GM20431 (cell line): ENCODE measurements around the gene SMARCAD1.

ENCODE experiments used
- in situ Hi-C: fragments of 300-500 bp; cut with MseI, MboI; formaldehyde crosslinking; loops from one replicate; pipeline ENCODE4 v1.15.0; 2020; ENCODE audit warnings: low sequenced_read_pairs; ENCODE audit not compliant: unreplicated experiment

SMARCAD1 gene

DNA sequence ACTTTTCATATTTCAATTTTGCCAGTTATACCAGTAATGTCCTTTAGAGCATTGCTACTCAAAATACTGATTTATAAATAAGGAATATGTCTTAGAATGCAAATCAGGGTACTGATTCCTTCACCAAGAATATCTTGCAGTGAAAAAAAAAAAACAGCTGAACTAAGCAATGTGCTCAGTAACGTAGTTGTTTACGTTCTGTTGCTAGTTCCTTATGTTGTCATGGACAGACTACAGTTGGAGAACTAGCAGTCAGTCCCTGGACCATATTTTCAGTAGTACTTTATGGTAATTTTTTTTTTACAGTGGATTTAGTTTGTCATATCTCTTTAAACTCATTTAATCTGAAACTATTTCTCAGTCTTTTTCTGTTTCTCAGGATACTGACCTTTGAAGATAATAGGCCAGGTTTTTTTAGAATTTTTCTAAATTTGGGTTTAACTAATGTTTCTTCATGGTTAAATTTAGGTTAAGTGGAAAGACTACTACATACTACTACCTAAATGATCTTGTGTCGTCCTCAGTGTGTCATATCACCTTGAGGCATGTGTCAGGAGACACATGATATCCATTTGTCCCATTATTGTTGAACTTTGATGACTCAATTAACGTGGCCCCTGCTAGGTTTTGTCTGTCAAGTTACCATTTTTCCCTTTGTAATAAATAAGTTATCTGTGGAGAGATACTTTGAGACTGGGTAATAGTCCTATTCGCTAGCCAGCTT is 21.0 kb downstream of the SMARCAD1 start:
- in situ Hi-C loops: no loop called here

DNA sequence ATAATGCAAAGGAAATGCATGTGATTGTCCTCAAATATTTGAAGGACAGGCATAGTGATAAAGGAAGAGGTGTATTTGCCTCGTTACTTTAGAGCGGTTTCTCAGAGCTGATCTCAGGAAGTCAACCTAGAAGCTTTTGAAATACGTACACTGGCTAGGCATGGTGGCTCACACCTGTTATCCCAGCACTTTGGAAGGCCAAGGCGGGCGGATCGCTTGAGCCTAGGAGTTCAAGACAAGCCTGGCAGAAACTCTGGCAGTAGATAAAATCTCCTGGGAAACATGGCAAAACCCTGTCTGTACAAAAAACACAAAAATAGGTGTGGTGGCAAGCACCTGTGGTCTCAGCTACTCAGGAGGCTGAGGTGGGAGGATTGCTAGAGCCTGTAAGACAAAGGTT is 24.9 kb downstream of the SMARCAD1 start:
- in situ Hi-C loops: no loop called here

DNA sequence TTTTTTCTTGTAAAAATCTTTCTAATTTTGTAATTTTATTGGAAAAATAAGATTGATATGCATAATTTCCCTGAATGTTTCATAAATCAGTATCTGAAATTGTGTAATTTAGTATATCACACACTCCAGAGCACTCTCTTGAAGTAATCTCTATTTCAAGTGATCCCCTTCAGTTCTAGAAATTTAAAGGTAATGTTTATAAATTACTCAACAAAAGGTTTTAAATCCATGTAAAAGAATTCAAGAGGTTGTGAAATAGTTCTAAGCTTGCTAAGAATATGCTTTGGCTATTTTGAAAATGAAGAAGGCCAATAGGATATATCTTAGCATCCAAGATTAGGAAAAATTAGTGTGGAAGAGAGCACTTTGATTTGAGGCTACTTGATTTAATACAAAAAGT is 28.2 kb downstream of the SMARCAD1 start:
- in situ Hi-C loops: no loop called here

DNA sequence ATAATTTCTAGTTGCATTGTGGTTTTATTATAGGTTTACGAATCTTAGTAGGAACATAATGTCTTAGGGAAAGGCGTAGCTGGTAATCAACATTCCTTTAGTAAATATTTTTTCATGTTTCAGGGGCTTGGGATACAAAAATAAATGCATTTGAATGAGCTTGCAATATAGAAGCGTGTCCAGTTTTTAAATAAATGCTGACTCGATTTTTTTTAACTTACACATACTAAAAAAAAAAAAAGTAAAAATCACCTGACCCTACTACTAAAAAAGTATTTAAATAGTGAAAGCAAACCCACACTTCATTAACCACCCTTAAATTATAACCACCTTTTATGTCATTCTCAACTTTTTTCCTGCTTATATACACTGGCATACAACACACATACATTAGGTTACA is 29.6 kb downstream of the SMARCAD1 start:
- in situ Hi-C loops: no loop called here

DNA sequence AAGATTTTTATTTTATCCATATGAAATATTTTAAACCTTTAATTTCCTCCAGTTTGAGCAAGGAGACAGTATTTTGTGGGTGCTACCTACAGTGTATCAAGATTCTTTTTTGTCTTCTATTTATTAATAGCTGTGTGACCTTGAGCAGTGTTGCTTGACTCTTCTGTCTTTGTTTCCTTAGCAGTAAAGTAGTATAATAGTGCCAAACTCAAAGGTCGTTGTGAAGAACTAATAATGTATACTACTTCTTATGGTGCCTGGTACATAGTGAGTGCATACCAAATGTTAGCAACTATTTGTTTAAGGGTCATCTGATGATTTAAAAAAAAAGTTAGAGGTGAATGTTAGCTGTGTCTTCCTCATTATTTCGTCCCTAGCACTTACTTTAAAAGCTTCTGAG is 30.5 kb downstream of the SMARCAD1 start:
- in situ Hi-C loops: no loop called here

DNA sequence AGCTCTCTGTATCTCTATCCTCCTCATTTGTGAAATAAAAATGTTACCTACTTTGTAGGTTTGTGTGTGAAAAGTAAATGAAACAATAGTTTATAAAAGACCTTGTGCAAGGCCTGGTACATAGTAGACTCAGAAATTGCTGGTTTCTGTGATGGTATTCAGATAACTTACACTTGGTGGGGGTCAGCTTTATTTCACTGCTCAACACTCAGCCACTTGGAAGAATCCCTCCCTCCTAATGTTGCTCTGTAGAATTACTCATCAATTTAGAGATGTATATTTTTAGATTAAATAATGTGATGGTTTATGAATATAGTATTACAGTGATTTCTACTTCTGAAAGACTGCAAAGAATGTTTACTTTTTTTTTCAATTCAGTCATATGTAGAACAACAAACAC is 32.7 kb downstream of the SMARCAD1 start:
- in situ Hi-C loops: no loop called here

DNA sequence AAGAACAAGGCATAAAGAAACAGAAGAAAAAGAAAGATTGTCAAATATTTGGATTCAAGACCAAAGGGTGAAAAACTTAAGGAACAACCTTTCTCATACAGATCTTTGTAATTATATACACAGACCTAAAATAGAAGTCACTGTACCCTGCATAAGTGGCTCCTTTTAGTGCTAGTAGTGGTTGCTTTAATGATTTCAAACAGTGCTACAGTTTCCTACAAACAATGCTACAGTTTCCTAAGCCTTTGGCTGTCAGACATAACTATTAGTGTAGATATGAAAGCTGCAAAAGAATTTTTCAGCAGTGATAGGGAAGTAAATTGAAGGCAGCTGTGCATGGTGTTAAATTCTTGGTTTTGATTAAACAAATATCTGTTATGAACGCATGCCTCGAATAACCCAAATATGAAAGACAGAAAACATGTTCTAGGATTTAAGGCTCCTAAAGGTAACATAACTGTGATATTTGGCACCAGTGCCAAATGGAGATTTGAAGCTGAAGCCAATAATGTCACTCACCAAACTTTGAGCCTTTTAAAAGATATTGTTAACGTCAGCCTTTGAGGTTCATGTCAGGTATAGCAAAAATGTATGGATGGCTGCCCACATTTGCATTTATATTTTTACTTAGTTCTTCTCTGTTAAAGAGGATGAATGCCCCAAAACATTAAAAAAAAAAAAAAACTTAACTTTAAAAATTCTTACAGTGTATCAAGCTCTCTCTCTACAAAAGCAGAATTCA is 36.6 kb downstream of the SMARCAD1 start:
- in situ Hi-C loops: no loop called here

DNA sequence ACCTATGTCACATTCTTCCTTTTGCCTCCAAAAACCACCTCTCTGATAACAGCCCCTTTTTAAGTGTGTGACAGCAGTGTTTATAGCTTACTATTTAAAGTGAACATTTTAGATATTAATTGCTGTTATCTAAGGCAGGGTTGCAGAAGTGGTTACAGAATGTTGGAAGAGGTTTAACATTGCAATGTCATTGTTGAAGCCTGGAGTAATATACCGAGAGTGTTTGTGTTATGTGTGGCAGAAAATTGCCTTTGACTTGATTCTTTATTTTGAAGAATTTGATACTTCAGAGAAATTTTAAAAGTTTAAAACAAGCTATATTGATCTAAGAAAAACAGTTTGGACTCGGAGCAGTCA is 37.1 kb downstream of the SMARCAD1 start:
- in situ Hi-C loops: no loop called here

DNA sequence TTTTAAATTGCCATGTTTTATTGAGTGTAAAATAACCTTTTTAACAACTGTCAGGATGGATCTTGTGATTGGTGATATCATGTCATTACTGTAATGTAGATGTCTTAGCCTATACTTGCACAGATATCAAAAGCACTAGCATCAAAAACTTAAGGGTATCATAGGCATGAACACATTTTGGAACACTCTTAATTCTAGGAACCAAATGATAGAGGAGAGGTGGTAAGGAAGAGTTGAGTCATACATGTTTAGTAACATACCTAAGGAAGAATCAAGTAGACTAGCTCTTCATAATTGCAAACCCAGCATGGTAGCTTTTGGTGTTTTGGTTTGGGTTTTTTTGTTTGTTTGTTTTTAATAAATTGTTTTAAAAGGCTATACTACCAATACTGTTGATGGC is 43.4 kb downstream of the SMARCAD1 start:
- in situ Hi-C loops: no loop called here

DNA sequence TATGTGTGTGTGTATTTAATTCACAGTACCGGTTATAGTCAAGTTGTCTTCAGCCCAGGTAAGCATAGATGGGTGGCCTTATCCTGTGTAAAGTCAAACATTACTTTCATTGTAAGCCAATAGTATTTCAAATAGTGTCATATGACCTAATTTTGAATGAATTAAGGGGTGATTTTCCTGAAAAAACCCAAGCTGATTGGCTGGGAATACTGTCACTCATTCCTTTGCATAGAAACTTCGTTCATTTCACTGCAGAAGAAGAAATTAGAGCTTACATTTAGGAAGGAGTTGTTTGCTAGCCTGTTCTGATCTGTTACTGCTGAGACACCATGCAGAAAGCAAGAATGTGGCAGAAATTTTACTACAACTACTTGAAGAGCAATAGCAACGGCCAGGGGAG is 45.4 kb downstream of the SMARCAD1 start:
- in situ Hi-C loops: no loop called here

DNA sequence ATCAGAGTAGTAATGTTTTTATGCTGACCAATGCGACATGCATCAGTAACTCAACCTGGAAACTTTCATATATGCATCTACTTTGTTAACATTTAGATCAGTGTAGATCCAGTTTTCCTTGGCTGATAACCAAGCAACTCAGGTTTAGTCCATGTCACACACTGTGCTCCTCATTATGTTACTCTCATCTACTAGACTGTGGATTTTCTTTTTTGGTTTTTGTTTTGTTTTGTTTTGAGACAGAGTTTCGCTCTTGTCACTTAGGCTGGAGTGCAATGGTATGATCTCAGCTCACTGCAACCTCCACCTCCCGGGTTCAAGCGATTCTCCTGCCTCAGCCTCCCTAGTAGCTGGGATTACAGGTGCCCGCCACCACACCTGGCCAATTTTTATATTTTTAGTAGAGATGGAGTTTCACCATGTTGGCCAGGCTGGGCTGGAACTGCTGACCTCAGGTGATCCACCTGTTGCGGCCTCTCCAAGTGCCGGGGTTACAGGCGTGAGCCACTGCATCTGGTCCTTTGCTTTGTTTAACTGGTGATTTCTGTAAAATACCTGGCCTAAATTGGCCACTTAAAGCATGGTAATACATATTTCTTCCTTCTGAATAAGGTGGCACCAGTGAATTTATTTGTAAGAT is 48.6 kb downstream of the SMARCAD1 start:
- in situ Hi-C loops: no loop called here

DNA sequence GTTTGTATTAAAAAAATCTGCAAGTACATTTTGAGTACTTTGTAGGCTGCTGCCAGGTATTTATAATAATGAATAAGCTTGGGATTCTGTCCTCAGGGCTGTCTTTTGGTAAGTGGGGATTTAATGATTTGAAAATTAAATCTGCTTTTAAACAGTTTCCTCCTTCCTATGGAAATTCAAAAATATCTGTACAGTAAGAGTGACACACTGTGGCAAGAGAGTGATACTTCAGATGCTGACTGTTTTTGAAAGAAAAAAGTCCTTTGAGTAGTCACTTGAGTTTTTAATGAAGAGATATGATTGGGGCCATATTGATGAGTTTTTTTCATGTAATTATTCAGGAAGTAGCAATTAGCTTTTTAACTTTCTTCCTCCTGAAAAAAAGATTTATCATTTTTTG is 49.2 kb downstream of the SMARCAD1 start:
- in situ Hi-C loops: no loop called here

DNA sequence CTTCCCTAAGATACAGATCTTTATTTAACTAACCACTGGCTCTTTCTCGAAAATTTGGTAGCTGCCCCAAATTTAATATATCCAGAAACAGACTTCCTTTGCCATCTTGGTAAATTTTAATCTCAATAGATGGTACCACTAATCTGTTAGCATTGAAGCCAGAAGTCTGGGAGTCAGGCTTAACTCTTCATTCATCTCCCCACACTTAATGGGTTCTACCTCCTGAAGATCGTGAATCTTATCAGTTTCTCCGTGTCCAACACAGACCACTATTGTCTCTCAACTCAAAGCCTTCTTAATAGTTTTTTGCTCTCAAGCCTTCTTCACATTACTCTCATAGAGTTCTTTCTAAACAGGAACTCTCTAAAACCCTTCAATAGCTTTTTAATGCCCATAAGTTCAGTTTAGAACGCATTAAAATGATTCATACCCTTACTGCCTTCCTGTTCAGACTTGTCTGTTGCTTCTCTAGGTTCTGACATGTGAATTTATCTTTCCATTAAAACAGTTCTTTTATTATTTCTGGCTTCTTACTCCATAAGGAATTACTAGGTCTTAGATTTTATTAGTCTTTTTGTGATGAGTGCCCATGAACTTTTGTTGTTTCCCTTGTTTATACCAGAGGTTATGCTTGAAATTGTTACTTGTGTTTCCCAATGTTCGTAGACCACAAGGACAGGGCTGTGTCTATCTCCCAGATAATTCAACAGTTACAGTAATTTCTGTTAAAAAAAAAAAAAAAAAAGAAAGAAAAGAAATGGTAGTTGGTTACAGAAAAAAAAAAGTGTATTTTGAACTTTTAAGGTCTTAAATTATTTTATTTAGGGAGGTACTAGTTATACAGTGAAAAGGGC is 54.7 kb downstream of the SMARCAD1 start:
- in situ Hi-C loops: no loop called here

DNA sequence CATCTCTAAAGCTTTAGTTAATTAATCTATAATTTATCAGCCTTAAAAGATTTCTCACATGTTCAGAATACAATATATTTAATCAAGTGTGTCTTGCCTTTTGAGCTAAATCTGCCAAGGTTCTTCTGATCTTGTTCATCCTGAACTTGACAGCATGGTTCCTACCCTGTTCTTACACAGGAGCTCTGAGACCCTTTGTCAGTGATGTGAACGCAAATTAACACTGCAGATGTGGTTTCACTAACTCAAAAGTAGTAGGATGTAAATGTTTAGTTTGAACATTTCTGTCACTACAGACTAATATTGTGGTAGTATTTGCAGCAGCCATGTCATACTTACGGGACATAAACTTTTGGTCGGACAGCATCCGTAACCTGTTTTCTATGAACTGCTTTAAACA is 59.4 kb downstream of the SMARCAD1 start:
- in situ Hi-C loops: no loop called here

DNA sequence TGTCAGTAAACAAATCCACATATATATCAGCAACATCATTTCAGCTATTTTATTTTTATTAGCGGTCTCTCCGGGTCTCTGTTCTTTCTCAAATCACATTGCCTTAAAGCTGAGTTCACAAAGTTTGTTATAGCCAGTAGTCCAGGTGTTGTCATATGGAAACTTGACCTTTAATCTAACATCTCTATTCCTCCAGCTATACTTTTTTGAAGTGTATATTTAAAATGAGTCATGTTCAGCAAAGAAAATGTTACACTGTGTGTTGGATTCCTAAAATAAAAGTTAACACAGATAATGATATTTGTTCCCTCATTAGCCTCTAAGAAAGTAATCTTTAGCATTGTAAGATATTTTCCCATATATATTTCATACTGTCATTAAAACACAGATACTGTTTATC is 63.6 kb downstream of the SMARCAD1 start:
- in situ Hi-C loops: no loop called here

DNA sequence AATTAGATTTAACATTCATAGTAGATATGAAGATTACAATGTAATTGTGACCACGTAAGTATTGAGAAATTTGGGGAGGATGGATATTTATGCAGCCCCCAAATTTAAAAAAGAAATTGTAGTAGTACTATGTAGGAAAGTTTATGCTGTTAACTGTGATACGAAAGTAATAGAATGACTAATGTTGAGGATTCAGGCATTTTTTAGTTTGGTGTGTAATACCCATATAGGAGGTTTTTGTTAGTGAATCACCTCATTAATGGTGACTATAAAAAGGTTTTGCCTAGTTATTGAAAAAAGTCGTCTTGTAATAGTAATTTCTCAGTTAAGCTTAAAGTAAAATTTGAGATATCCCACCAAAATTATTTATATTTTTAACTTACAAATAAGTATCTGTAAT is 67.2 kb downstream of the SMARCAD1 start:
- in situ Hi-C loops: no loop called here

DNA sequence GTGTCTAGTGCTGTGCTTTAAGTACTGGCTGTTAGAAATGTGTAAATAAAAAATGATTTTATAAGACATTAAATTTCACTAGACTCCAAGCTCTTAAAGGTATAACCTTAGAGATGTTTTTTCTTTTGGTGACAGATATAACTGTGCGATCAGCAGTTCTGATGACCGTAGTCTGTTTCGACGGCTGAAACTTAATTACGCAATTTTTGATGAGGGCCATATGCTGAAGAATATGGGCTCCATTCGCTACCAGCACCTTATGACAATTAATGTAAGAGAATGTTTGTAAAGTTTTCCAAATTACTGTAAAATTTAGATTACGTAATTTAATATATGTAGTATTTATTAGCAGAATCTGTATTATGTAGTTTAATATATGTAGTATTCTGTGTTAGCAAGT is 68.5 kb downstream of the SMARCAD1 start:
- in situ Hi-C loops: no loop called here

DNA sequence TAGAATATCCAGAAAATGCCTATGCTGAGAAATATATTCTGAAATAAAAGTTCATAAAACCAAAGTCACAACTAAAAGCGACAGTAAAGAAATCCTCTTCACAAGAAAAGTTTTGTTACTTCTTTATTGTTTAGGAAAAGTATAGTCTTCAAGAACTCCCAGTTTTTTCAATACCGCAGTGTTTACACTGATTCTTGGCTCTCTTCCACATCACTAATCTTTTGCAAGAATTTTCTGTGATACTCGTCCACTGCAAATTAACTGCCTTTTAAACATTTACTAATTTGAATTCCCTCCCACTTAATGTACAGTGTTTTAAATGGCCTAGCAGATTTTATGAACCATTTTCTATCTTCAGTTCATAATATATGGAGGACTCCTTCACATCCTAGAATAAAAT is 69.9 kb downstream of the SMARCAD1 start:
- in situ Hi-C loops: no loop called here

DNA sequence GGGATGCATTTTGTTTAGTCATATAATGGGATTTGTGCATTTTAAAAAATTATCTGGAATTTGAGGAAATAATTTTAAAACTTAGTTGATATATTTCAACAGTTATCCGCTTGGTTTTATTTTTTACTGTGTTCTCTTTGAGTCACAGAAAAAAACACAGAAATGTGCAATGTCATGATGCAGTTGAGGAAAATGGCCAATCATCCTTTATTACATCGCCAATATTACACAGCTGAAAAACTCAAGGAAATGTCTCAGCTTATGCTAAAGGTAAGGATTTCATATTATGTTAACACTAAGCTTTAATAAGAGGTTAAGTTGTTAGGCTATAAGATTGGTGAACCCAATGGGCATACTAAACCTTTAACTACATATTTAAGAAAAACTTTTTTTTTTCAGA is 71.1 kb downstream of the SMARCAD1 start:
- in situ Hi-C loops: no loop called here

DNA sequence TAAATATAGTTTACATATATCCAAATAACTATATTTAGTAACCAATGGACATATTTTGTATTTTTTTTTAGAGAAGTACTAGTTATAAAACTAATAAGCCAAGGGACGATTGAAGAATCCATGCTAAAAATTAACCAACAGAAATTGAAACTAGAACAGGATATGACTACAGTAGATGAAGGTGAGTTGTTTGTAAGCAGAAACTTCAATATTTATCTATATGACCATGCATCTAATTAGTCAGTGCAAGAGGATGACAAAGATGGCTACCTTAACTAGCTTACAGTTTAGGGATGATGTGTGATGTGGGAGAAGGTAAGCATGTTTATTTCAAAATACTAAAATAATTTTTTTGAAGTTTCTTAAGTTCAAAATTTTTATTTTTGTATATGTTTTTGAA is 77.2 kb downstream of the SMARCAD1 start:
- in situ Hi-C loops: no loop called here

DNA sequence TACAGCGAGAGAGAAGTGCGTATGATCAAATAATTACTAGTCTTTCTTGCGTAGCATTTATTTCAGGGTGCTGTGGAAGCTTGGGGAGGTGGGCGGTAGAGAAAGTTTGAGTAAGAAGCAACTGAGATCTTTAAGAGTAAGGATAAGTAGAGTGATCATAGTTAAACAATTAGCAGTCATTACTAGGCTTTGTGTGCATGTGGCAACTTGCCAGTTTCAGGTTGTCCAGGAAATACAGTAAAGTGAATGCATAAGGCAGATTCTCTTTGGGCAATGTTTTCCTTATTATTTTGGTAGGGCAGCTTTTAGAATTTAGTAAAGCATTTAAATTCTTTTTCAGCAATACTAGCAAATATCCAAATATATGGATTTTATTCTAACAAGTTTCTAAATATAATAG is 78.0 kb downstream of the SMARCAD1 start:
- in situ Hi-C loops: no loop called here
